ENCODE measurements around the gene KCNN4.

DNA sequence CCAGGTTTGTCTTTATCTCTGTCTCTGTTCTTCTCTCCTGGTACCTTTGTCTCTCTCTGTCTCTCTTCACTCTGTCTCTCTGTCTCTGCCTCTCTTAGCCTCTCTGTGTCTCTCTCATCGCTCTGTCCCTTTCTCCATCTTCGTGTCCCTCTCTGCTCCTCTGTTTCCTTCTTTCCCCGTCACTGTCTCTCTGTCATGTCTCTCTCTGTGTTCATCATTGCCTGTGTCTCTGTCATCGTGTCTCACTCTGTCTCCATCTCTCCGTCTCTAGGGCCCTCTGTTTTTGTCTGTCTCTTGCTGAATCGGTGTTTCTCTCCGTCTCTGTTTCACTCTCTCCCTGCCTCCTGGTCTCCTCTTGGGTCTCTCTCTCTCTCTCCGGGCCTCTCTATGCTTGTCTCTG, 2.9 kb upstream of the KCNN4 start:
- TF ChIP-seq, protein P1, sequence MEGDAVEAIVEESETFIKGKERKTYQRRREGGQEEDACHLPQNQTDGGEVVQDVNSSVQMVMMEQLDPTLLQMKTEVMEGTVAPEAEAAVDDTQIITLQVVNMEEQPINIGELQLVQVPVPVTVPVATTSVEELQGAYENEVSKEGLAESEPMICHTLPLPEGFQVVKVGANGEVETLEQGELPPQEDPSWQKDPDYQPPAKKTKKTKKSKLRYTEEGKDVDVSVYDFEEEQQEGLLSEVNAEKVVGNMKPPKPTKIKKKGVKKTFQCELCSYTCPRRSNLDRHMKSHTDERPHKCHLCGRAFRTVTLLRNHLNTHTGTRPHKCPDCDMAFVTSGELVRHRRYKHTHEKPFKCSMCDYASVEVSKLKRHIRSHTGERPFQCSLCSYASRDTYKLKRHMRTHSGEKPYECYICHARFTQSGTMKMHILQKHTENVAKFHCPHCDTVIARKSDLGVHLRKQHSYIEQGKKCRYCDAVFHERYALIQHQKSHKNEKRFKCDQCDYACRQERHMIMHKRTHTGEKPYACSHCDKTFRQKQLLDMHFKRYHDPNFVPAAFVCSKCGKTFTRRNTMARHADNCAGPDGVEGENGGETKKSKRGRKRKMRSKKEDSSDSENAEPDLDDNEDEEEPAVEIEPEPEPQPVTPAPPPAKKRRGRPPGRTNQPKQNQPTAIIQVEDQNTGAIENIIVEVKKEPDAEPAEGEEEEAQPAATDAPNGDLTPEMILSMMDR (conservative IDR thresholded peaks at IDR 0.05; ENCODE audit: low read depth, low read length) = no peak
- TF ChIP-seq EZH2 (IDR thresholded peaks at IDR 0.05; ENCODE audit: borderline replicate concordance, low read depth, low read length, poor library complexity, severe bottlenecking) = no peak

All from A673 (cell line).